Measurements from ENCODE around the gene RRP8. TPM values are rescaled to one million over a fixed set of nuclear protein-coding genes. Genes with fewer than 3 reads are reported as not detected.
A peak's percentile ranks its signal among the peaks of the same experiment; 100 is the strongest.

RRP8 gene
- total RNA-seq, 2 experiments from 2014 or later, result 39.6 to 43.1 TPM

- ChIA-PET POLR2A (interaction anchor here (1.1 kb wide), 1 partner anchor 70 kb away, joined by 3 read pairs; no protein-coding TSS in a partner anchor), CTCF (interaction anchor here (1.3 to 1.7 kb wide), 3 partner anchors 15 to 93 kb away, joined by 4 read pairs; no protein-coding TSS in a partner anchor)
- H3K4me1 Mint-ChIP-seq (ENCODE audit: low read depth), result peaks cover 52% of the 10 kb centered on the region
- TF ChIP-seq, protein P1, sequence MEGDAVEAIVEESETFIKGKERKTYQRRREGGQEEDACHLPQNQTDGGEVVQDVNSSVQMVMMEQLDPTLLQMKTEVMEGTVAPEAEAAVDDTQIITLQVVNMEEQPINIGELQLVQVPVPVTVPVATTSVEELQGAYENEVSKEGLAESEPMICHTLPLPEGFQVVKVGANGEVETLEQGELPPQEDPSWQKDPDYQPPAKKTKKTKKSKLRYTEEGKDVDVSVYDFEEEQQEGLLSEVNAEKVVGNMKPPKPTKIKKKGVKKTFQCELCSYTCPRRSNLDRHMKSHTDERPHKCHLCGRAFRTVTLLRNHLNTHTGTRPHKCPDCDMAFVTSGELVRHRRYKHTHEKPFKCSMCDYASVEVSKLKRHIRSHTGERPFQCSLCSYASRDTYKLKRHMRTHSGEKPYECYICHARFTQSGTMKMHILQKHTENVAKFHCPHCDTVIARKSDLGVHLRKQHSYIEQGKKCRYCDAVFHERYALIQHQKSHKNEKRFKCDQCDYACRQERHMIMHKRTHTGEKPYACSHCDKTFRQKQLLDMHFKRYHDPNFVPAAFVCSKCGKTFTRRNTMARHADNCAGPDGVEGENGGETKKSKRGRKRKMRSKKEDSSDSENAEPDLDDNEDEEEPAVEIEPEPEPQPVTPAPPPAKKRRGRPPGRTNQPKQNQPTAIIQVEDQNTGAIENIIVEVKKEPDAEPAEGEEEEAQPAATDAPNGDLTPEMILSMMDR (IDR thresholded peaks at IDR 0.05), result no peak
- ATAC-seq (no peak), DNase-seq (no peak)
- H3K4me3 Mint-ChIP-seq, result no peak overlapping the region
- H3K9me3 Mint-ChIP-seq, result no peaks in the 10 kb centered on the region
- no peak overlapping the region for H3K27ac Mint-ChIP-seq
- H3K27me3 Mint-ChIP-seq, result no peaks in the 10 kb centered on the region
- H3K36me3 Mint-ChIP-seq (ENCODE audit: low read depth), result peaks cover 51% of the 10 kb centered on the region
- intact Hi-C loops (cut with micrococcal nuclease), result no loop called here
Measured at GRCh38 chr11:6598555-6598954, 4.9 kb downstream of the RRP8 start.

- Mint-ChIP-seq H3K4me1 (ENCODE audit: low read depth) (peaks cover 41% of the 10 kb centered on the region), H3K27ac (peak overlapping the region; percentile 16), H3K27me3 (no peaks in the 10 kb centered on the region), H3K9me3 (no peaks in the 10 kb centered on the region), H3K4me3 (no peak overlapping the region), H3K36me3 (ENCODE audit: low read depth) (peaks cover 60% of the 10 kb centered on the region)
- ChIA-PET POLR2A (interaction anchor here (1.0 to 1.2 kb wide), 3 partner anchors 9 to 111 kb away, joined by 3 to 5 read pairs (median 4); no protein-coding TSS in a partner anchor), CTCF (interaction anchor here (0.6 to 1.7 kb wide), 8 partner anchors 15 to 217 kb away, joined by 3 to 7 read pairs (median 3); partner anchors contain the start of gene MRPL17)
- intact Hi-C loops (cut with micrococcal nuclease), result no loop called here
- ATAC-seq (no peak), DNase-seq (no peak)
- TF ChIP-seq, protein P1 (IDR thresholded peaks at IDR 0.05), result no peak
Measured at GRCh38 chr11:6596239-6596877, 7.1 kb downstream of the RRP8 start.

DNA sequence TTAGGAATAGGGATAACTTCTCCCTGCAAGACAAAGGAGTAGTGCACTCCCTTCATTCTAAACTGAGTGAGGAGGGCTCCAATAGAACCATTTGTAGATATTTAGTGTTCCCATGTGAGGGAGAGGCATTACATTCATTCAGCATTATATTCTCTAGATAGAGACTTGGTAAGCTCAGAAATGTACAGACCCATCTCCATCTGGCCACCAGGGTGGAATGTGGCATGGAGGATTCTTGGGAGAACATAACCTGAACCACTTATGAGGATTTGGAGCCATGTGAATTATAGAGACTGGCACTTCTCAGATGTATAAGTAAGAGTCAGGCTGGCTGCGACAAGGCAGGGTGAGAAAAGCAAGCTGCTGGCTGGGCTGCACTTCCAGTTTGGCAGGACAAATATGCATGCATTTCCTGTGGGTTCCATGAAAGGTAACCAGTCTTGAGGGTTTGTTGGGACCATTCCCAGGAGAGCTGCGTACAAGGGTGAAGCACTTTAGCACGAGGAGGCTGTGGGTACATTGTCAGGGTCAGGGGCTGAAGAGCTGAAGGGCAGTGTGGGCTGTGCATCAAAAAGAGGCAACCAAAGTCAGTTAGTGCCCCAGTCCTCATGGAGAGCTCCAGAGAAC, 9.2 kb downstream of the RRP8 start:
- DNase-seq, result no peak
- no peak for ATAC-seq
- no peak overlapping the region for H3K27ac Mint-ChIP-seq
- H3K4me3 Mint-ChIP-seq, result no peak overlapping the region
- intact Hi-C loops (cut with micrococcal nuclease), result no loop called here
- no peaks in the 10 kb centered on the region for H3K27me3 Mint-ChIP-seq
- H3K4me1 Mint-ChIP-seq (ENCODE audit: low read depth), result peaks cover 34% of the 10 kb centered on the region
- H3K9me3 Mint-ChIP-seq, result no peaks in the 10 kb centered on the region
- TF ChIP-seq, protein P1 (IDR thresholded peaks at IDR 0.05), result no peak
- POLR2A ChIA-PET, result interaction anchor here (0.5 to 1.5 kb wide), 3 partner anchors 10 to 204 kb away, joined by 3 to 5 read pairs (median 4); partner anchors contain the start of gene SMPD1
- peaks cover 57% of the 10 kb centered on the region for H3K36me3 Mint-ChIP-seq (ENCODE audit: low read depth)
- CTCF ChIA-PET, result interaction anchor here (0.6 to 2.1 kb wide), 8 partner anchors 10 to 241 kb away, joined by 3 to 7 read pairs (median 4); partner anchors contain the start of gene MRPL17

DNA sequence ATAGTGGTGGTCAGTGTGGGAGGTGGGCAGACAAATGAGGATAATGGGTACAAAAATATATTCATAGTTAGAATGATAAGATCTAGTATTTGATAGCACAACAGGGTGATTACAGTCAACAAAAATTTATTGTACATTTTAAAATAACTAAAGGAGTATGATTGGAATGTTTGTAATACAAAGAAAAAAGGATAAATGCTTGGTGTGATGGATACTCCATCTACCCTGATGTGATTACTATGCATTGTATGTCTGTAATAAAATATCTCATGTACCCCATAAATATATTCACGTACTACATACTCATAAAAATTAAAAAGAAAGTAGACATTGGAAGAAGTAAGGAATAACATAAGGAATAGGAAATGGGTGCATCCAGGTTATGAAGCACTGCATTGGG, 15.4 kb downstream of the RRP8 start:
- intact Hi-C loops (cut with micrococcal nuclease), result no loop called here
- DNase-seq (no peak), ATAC-seq (no peak)
- no peaks in the 10 kb centered on the region for H3K27me3 Mint-ChIP-seq
- peaks cover 15% of the 10 kb centered on the region for H3K9me3 Mint-ChIP-seq
- no peak overlapping the region for H3K27ac Mint-ChIP-seq
- CTCF ChIA-PET, result no interaction called here
- TF ChIP-seq, protein P1 (IDR thresholded peaks at IDR 0.05), result no peak
- H3K4me3 Mint-ChIP-seq, result no peak overlapping the region
- H3K4me1 Mint-ChIP-seq (ENCODE audit: low read depth), result no peaks in the 10 kb centered on the region
- POLR2A ChIA-PET, result interaction anchor here (0.7 kb wide), 1 partner anchor 1562 kb away, joined by 3 read pairs; no protein-coding TSS in a partner anchor
- peaks cover 43% of the 10 kb centered on the region for H3K36me3 Mint-ChIP-seq (ENCODE audit: low read depth)
